C4-2B (cell line): ENCODE measurements around the gene ARHGEF28.

Experiments used
- ZFX ChIP-seq: fragments of 450-650 bp; IDR thresholded peaks from 2 replicates; pipeline ENCODE4 v1.6.1; 2017
- TF ChIP-seq, protein P1 (sequence below): fragments of 450-650 bp; conservative IDR thresholded peaks from 2 replicates; pipeline ENCODE4 v1.5.1; 2017; ENCODE audit warnings: mild to moderate bottlenecking

- TF ChIP-seq, protein P1, sequence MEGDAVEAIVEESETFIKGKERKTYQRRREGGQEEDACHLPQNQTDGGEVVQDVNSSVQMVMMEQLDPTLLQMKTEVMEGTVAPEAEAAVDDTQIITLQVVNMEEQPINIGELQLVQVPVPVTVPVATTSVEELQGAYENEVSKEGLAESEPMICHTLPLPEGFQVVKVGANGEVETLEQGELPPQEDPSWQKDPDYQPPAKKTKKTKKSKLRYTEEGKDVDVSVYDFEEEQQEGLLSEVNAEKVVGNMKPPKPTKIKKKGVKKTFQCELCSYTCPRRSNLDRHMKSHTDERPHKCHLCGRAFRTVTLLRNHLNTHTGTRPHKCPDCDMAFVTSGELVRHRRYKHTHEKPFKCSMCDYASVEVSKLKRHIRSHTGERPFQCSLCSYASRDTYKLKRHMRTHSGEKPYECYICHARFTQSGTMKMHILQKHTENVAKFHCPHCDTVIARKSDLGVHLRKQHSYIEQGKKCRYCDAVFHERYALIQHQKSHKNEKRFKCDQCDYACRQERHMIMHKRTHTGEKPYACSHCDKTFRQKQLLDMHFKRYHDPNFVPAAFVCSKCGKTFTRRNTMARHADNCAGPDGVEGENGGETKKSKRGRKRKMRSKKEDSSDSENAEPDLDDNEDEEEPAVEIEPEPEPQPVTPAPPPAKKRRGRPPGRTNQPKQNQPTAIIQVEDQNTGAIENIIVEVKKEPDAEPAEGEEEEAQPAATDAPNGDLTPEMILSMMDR, result no peak
- no peak for TF ChIP-seq ZFX
Observed at GRCh38 chr5:73641811-73642210, 15.8 kb downstream of the ARHGEF28 start.
